Panc1 (cell line): Measurements from ENCODE around the gene CAMK2B. TPM values are rescaled to one million over a fixed set of nuclear protein-coding genes. Genes with fewer than 3 reads are reported as not detected.

ENCODE experiments used
- ATAC-seq: fragments of 200-7000 bp; cut with Tn5 transposase; 2 replicates; pipeline ENCODE4 v1.9.1; 2020; ENCODE audit warnings: mild to moderate bottlenecking, moderate library complexity
- BruUV-seq: library from RNA; stranded (reverse); fragments of 400-500 nt; replicated peaks from 2 replicates; lab custom pipeline; 2021; lab: Mats Ljungman, UMichigan
- CTCF ChIA-PET: fragments of 300-600 bp; sonication (Branson Sonifier 250); formaldehyde crosslinking; loops from one replicate; lab custom pipeline; 2022; ENCODE audit warnings: antibody characterized with exemption; lab: Charles Lee
- POLR2A ChIA-PET: fragments of 300-600 bp; sonication (Branson Sonifier 250); formaldehyde crosslinking; loops from one replicate; lab custom pipeline; 2022; ENCODE audit warnings: antibody characterized with exemption; lab: Charles Lee
- DNase-seq: peaks from one replicate; pipeline ENCODE4 v3.0.0-alpha.2; 2010; ENCODE audit warnings: low read depth, low spot score
- H3K27ac ChIP-seq: 2 replicates; pipeline ENCODE4 v1.5.1; 2011; ENCODE audit warnings: mild to moderate bottlenecking, low read length, inconsistent platforms
- H3K27me3 ChIP-seq: fragments of 200-500 bp; sonication (Bioruptor generic); 2 replicates; pipeline ENCODE4 v1.6.0; 2014; ENCODE audit warnings: low read length, inconsistent platforms; ENCODE audit not compliant: control insufficient read depth, insufficient read depth
- H3K36me3 ChIP-seq: fragments of 200-500 bp; sonication (Bioruptor generic); 2 replicates; pipeline ENCODE4 v1.5.1; 2014; ENCODE audit warnings: inconsistent platforms, mild to moderate bottlenecking, low read length, moderate library complexity; ENCODE audit not compliant: control insufficient read depth, insufficient read depth
- H3K4me1 ChIP-seq: 2 replicates; pipeline ENCODE4 v1.5.1; 2011; ENCODE audit warnings: inconsistent platforms, mild to moderate bottlenecking, low read length, moderate library complexity; ENCODE audit not compliant: control insufficient read depth, insufficient read depth
- H3K4me3 ChIP-seq, 2 experiments: 2 replicates each; pipeline ENCODE4 v1.5.1; 2011 to 2012; ENCODE audit warnings: low read depth in 2 of 2, low read length in 2 of 2, mild to moderate bottlenecking in 2 of 2, inconsistent platforms in 1 of 2, moderate library complexity in 1 of 2
- H3K9me3 ChIP-seq: fragments of 200-500 bp; sonication (Bioruptor generic); 2 replicates; pipeline ENCODE4 v1.5.1; 2014; ENCODE audit warnings: low read depth, mild to moderate bottlenecking, inconsistent platforms, low read length, moderate library complexity; ENCODE audit not compliant: control insufficient read depth, insufficient read depth
- POLR2AphosphoS5 ChIP-seq: IDR thresholded peaks from 2 replicates; pipeline ENCODE4 v1.6.1; 2012; ENCODE audit warnings: mild to moderate bottlenecking, low read depth, low read length, moderate library complexity
- SIN3A ChIP-seq: IDR thresholded peaks from 2 replicates; pipeline ENCODE4 v1.6.1; 2012; ENCODE audit warnings: low read depth, mild to moderate bottlenecking, low read length, moderate library complexity, borderline replicate concordance; ENCODE audit not compliant: insufficient read depth
- TCF7L2 ChIP-seq: IDR thresholded peaks from 2 replicates; pipeline ENCODE4 v1.6.1; 2011; ENCODE audit warnings: mild to moderate bottlenecking, low read depth, low read length, inconsistent platforms
- in situ Hi-C: cut with HindIII; loops from 2 replicates; pipeline ENCODE4 v1.10.0; 2016; ENCODE audit warnings: low sequenced_read_pairs, low pct_unique_long_range_greater_than_20kb
- intact Hi-C: fragments of 100-400 bp; cut with micrococcal nuclease; formaldehyde crosslinking; loops from one replicate; pipeline ENCODE4 v1.10.0; 2022; ENCODE audit not compliant: unreplicated experiment
- total RNA-seq: library from RNA; stranded (reverse); gene quantifications from one replicate; pipeline ENCODE4 v1.2.1, GENCODE V29; 2021; ENCODE audit not compliant: unreplicated experiment
- TF ChIP-seq, protein P1 (sequence below), 2 experiments: IDR thresholded peaks; 2 replicates each; pipeline ENCODE4 v1.6.1; 2011 to 2012; ENCODE audit warnings: low read depth in 2 of 2, control low read depth in 1 of 2, low read length in 1 of 2, mild to moderate bottlenecking in 1 of 2, moderate library complexity in 1 of 2; ENCODE audit not compliant: insufficient read depth in 1 of 2
- TF ChIP-seq, protein P2 (sequence below): fragments of 450-650 bp; IDR thresholded peaks from 2 replicates; pipeline ENCODE4 v1.5.1; 2017; ENCODE audit warnings: mild to moderate bottlenecking

CAMK2B gene
- total RNA-seq, 1 experiment from 2014 or later: 0.26 TPM

DNA sequence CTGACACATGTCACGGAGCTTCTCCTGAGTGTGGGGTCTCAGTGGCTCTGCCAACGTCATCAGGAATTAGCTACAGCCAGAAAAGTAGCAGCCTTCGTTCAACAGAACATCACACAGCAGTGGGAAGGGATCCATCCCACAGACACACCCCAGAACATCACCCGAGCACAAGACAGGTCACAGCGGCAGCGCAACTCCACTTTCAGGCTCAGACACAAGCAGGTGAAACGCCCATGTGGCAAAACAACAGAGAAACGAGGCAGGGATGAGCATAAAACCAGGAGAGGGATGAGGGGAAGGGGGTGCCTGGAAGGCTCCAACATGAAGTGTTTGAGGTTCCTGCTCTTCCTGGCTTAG, 44.8 kb downstream of the CAMK2B start:
- no peak overlapping the region for H3K4me3 ChIP-seq
- ATAC-seq: no peak
- POLR2A ChIA-PET: no interaction called here
- H3K4me1 ChIP-seq: no peaks in the 10 kb centered on the region
- TF ChIP-seq, protein P1, sequence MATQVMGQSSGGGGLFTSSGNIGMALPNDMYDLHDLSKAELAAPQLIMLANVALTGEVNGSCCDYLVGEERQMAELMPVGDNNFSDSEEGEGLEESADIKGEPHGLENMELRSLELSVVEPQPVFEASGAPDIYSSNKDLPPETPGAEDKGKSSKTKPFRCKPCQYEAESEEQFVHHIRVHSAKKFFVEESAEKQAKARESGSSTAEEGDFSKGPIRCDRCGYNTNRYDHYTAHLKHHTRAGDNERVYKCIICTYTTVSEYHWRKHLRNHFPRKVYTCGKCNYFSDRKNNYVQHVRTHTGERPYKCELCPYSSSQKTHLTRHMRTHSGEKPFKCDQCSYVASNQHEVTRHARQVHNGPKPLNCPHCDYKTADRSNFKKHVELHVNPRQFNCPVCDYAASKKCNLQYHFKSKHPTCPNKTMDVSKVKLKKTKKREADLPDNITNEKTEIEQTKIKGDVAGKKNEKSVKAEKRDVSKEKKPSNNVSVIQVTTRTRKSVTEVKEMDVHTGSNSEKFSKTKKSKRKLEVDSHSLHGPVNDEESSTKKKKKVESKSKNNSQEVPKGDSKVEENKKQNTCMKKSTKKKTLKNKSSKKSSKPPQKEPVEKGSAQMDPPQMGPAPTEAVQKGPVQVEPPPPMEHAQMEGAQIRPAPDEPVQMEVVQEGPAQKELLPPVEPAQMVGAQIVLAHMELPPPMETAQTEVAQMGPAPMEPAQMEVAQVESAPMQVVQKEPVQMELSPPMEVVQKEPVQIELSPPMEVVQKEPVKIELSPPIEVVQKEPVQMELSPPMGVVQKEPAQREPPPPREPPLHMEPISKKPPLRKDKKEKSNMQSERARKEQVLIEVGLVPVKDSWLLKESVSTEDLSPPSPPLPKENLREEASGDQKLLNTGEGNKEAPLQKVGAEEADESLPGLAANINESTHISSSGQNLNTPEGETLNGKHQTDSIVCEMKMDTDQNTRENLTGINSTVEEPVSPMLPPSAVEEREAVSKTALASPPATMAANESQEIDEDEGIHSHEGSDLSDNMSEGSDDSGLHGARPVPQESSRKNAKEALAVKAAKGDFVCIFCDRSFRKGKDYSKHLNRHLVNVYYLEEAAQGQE (IDR thresholded peaks at IDR 0.05; ENCODE audit: insufficient read depth in 1 of 2, low read depth in 2 of 2, low read length in 1 of 2): no peak
- TF ChIP-seq SIN3A: no peak
- no peak for TF ChIP-seq POLR2AphosphoS5
- TF ChIP-seq, protein P2, sequence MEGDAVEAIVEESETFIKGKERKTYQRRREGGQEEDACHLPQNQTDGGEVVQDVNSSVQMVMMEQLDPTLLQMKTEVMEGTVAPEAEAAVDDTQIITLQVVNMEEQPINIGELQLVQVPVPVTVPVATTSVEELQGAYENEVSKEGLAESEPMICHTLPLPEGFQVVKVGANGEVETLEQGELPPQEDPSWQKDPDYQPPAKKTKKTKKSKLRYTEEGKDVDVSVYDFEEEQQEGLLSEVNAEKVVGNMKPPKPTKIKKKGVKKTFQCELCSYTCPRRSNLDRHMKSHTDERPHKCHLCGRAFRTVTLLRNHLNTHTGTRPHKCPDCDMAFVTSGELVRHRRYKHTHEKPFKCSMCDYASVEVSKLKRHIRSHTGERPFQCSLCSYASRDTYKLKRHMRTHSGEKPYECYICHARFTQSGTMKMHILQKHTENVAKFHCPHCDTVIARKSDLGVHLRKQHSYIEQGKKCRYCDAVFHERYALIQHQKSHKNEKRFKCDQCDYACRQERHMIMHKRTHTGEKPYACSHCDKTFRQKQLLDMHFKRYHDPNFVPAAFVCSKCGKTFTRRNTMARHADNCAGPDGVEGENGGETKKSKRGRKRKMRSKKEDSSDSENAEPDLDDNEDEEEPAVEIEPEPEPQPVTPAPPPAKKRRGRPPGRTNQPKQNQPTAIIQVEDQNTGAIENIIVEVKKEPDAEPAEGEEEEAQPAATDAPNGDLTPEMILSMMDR: no peak
- TF ChIP-seq TCF7L2: no peak
- intact Hi-C loops: no loop called here
- no peak overlapping the region for H3K27ac ChIP-seq
- CTCF ChIA-PET: no interaction called here
- H3K27me3 ChIP-seq: no peaks in the 10 kb centered on the region
- no peak for DNase-seq
- no peaks in the 10 kb centered on the region for H3K9me3 ChIP-seq
- in situ Hi-C loops: no loop called here
- no peaks in the 10 kb centered on the region for H3K36me3 ChIP-seq
- BruUV-seq: no TSS peak

DNA sequence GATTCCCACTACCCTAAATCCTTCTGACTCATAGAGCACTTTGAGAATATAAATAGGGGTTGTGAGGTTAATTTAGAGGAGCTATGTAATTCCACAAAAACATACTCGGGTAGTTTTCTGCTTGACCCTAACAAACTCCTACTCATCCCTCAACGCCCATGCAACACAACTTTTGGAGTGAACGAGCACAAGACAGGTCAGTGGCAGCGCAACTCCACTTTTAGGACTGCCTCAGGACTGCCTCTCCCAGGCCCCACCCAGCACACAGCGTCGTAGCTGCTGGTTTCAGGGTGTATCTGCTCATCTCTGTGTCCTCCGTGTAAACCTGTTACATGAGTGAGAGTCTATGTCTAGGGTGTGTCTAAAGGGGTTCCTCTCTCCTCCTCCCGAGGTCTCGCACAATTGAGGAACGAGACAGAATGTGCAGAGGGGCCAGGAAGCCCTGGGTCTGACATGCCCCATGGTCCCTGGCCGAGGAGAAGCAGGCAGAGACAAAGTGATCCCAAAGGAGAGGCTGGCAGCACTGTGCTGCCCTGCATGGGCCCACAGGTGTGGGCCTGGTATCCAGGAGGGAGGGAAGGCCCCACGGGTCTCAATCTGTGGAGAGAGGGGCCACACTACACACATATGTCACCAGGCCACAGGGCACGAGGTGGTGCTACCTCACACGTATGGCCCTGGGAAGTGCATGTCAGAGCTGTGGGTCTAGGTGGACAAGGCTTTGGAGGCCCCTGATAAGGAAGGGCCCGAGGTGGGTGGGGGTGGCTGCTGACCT, 45.5 kb downstream of the CAMK2B start:
- ATAC-seq (no peak), DNase-seq (no peak)
- ChIA-PET POLR2A (interaction anchor here (0.6 kb wide), 1 partner anchor 20 kb away, joined by 3 read pairs; no protein-coding TSS in a partner anchor), CTCF (no interaction called here)
- intact Hi-C loops: no loop called here
- H3K27ac ChIP-seq: no peak overlapping the region
- no TSS peak for BruUV-seq
- TF ChIP-seq TCF7L2 (no peak), POLR2AphosphoS5 (no peak), SIN3A (no peak)
- TF ChIP-seq, protein P2: no peak
- H3K27me3 ChIP-seq: no peaks in the 10 kb centered on the region
- in situ Hi-C loops: no loop called here
- H3K9me3 ChIP-seq: no peaks in the 10 kb centered on the region
- no peak overlapping the region for H3K4me3 ChIP-seq
- H3K4me1 ChIP-seq: no peaks in the 10 kb centered on the region
- no peaks in the 10 kb centered on the region for H3K36me3 ChIP-seq
